Uterus (tissue), 2 donors: ENCODE measurements around the gene PLEKHA7.

Source experiments
- CTCF ChIP-seq, 4 experiments: fragments of 200-600 bp in 2 of 4; fragments of 450-650 bp in 2 of 4; sonication (generic) in 2 of 4; IDR thresholded peaks; one replicate each; pipeline ENCODE4 v1.5.1; 2016 to 2019; ENCODE audit warnings: antibody characterized with exemption in 4 of 4, mild to moderate bottlenecking in 2 of 4, moderate library complexity in 1 of 4
- POLR2A ChIP-seq, 2 donors: fragments of 450-650 bp; IDR thresholded peaks; one replicate each; pipeline ENCODE4 v1.6.1; 2016; ENCODE audit warnings: antibody characterized with exemption in 2 of 2, mild to moderate bottlenecking in 1 of 2, moderate library complexity in 1 of 2

- TF ChIP-seq CTCF (IDR thresholded peaks at IDR 0.05) (no peak), POLR2A (IDR thresholded peaks at IDR 0.05) (no peak)
Observed at GRCh38 chr11:16960250-16960649, 54.0 kb downstream of the PLEKHA7 start.
